Activated T-helper 1 cell treated with anti-CD3 and anti-CD28 coated beads, Interleukin-2, amount 50 U/mL, for 16 hours (primary cell): Measurements from ENCODE around the gene BBS5.
"Not testable (repeated sequence)": the region's sequence is repeated elsewhere in the genome, so short reads cannot be mapped to it uniquely, and the experiment has no call there.

Experiments used
- DNase-seq, 2 donors: peaks; one replicate each; pipeline ENCODE4 v3.0.0-alpha.2; 2020; ENCODE audit warnings: low read depth in 1 of 2, low spot score in 1 of 2

The BBS5 gene

DNA sequence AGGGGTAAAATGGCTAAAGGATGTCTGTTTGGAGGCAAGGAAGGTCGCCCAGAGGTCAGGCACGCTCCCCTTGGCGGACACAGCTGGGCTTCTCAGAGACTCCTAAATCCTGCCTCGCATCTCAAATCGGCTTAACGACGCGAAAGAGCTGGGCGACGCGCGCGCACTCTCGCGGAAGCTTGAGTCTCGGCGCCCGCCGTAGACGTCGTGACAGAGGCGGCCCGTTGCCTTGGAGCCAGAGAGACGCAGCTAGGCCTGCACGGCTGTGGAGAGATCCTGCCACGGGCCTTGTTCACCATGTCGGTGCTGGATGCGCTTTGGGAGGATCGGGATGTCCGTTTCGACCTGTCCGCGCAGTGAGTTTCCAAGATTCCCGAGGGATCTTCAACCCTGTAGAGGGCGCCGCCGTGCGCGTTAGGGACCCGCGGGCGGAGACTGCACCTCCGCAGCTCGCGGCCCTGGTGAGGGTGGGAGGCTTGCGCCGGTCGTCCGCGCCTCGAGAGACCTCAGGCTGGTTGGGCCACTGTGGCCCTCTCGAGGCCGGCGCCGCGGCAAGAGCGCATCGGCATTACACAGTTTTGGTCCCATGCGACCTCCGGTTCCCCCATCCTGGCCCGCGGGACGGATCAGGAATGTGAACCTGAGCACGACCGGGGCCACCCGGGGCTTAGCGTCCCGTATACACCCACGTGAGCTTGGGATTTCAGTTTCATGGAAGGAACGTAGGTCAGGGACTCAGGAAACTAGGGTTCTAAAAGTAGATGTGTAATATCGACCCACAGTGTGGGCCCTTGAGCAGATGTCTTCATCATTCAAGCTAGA, at the start of gene BBS5:
TSS of gene BBS5 (plus strand) at position 238 of the 822 bp plus-strand sequence. CDS start at position 298, 60 bp downstream.
- DNase-seq: peak; percentile 29 to 51

DNA sequence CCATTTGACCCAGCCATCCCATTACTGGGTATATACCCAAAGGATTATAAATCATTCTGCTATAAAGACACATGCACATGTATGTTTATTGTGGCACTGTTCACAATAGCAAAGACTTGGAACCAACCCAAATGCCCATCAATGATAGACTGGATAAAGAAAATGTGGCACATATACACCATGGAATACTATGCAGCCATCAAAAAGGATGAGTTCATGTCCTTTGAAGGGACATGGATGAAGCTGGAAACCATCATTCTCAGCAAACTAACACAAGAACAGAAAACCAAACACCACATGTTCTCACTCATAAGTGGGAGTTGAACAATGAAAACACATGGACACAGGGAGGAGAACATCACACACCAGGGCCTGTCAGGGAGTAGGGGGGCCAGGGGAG, 47.5 kb upstream of the BBS5 start:
- DNase-seq: not testable (repeated sequence)

DNA sequence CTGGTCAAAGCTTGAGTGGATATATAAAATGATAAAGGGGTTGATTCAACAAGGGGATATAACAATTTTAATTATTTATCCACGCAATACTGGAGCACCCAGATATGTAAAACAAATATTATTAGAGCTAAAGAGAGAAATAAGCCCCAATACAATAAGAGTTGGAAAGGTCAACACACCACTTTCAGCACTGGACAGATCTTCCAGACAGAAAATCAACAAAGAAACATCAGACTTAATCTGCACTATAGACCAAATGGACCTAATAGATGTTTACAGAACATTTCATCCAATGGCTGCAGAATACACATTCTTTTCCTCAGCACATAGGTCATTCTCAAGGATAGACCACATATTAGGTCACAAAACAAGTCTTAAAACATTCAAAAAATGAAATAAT, 45.1 kb upstream of the BBS5 start:
- DNase-seq: not testable (repeated sequence)

DNA sequence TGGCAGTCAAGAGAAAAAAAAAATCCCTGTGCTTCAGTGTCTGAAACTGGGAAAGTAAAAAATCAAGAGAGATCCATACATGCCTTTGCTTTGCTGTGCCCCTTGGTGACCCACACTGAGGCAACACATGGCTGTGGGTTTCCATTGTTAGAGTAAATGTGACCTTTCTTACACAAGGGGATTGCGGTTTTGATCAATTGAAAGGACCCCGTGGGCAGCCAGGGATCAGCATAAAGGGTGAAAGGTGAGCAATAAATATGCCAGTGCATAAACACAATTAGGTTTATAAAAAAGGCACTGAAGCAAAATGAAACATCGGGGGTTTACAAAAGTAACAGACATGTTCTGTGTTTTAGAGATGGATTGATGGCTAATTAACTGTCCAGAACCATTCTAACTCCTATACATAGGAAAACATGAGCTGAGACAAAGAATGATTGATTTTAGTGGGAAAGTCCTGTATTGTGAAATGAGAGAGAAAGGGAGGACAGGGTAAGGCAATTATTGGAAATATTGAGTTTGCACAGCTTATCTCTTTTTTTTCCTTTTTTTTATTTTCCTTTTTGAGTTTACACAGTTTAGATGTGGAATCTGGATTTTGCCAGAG, 40.7 kb upstream of the BBS5 start:
- no peak for DNase-seq

DNA sequence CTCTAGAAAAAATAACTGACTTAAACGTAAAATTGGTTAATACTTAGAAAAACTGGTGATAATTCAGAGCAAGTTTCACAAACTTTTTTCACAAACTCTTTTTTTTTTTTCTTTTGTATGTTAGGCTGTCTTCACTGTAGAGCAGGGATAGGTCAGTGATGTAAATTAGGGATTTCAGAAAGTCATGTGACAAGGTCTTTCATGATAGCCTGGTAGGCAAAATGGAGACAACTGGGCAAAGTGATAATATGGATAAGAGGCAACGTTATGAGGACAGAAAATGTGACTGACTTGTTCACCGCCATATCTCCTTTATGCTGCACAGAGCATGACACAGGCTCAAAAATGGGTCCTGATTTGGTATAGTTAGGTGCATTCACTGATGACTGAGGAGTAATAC, 39.4 kb upstream of the BBS5 start:
- no peak for DNase-seq

DNA sequence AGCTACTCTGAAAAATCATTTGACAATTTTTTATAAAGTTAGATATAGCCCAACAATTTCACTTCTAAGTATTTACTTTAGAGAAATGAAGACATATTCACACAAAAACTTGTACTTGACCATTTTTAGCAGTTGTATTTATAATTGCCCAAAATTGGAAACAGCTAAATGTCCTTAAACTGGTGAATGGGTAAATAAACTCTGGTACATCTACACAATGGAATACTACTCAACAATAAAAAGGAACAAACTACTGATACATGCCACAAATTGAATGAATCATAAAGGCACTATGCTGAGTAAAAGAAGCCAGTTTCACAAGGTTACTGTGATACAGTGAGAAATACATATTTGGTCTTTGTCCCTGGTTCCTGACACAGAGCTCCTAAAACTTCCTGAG, 32.8 kb upstream of the BBS5 start:
- no peak for DNase-seq

DNA sequence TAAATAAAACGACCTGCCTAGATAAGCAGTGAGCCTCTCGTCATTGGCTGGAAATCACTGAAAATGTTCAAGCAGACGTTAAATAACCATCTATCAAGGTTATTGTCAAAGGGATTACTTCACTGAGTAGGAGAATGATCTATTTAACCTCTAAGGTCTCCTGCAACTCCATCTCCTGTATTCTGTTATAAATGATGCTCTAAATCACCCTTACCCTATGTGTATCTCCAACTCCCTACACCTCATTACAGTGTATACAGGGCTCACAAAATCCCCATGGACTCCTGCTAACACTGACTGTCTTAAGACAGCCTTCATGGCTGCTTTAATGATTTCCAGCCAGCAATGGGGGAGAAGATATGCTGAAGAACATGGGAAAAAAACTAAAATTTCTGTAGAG, 31.0 kb upstream of the BBS5 start:
- DNase-seq: no peak

DNA sequence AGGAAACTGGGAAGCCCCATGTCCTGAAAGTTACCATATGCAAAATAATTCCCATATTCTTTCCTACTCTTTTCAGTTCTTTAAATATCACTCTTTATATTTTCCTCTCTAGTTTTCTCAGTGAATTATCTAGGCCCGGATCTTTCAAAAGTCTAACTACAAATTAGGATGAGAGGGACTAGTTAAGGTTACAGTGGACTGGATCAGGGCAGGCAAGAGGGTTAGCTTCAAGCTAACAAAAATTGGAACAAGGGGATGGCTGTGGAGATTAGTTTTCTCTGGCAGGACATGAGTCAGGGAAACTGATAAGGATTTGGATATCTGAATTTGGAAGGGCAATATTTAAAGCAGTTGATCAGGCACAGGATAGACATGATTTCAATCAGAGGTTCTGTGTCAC, 30.4 kb upstream of the BBS5 start:
- DNase-seq: no peak

DNA sequence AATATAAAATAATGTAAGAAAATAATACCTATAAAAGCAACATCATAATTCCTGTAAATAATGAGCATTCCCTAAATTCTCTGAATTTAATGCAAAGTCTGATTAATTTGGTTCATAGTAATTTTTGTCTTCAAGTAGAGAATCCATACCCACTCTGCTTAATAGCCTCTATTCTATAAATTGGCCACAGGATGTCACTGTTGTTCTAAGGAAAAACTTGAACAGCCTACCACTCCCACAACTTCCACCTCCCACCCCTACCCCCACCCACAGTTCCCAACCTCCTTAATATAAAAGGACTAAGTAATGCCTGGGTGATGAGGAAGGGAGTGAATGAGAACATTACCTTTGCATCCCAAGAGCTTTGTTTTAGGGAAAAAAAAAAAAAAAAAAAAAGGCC, 27.2 kb upstream of the BBS5 start:
- DNase-seq: no peak

DNA sequence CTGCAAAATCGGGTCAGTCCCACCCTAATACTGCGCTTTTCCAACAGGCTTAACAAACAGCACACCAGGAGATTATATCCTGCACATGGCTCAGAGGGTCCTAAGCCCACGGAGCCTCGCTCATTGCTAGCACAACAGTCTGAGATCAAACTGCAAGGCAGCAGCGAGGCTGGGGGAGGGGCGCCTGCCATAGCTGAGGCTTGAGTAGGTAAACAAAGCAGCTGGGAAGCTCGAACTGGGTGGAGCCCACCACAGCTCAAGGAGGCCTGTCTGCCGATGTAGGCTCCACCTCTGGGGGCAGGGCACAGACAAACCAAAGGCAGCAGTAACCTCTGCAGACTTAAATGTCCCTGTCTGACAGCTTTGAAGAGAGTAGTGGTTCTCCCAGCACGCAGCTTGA, 26.2 kb upstream of the BBS5 start:
- not testable (repeated sequence) for DNase-seq

DNA sequence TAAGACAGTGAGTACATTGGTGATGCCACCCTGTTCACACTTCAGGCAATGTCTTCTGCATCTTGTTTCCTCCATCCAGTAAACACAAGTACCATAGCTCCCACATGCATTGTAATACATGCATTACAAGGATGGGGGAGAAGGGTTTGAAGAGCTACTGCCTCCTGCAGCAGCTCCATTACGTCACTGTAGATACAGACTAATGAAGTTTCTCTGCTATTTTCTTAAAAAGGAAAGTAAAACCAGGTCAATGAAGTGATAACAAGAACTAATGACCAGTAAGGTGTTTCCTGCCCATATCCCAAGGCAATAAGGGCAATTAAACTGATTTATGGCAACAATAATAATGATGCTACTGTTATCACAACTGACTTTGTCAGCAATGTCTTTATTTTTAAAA, 18.2 kb upstream of the BBS5 start:
- DNase-seq: no peak

DNA sequence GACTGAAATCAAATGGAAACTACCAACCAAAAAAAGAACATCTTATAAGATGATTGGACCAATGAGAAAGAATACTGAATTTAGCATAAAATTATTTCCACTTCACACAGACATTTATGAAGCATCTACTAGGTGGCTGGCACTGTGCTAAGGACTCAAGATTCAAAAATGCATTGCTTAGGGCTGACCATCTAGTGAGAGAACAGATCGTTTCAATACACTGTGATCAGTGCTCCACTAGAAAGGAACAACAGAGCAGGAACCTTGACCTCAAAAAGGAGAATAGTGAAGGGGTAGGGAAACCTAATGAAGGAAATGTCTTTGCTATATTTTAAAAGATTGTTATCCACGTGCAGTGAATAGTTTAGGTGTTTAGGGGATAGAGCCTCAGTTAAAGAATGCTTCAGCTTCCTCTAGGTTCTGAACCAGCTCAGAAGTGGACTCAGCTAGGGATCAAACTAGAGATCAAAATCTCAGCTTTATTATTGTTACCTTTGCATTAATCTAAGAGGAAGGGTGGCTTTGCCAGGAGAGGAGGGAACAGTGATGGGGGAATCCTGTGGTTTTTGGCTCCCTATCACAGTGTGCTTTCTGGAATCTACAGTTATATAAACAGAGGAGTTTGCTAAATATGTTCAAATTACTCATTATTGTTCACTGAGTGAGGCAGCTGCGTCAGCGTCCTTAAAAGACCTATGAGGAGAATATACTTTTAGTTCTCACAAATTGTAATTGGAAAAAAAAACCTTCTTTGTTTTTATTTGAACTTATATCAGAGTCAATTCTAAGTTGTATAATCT, 16.2 kb upstream of the BBS5 start:
- DNase-seq: no peak

DNA sequence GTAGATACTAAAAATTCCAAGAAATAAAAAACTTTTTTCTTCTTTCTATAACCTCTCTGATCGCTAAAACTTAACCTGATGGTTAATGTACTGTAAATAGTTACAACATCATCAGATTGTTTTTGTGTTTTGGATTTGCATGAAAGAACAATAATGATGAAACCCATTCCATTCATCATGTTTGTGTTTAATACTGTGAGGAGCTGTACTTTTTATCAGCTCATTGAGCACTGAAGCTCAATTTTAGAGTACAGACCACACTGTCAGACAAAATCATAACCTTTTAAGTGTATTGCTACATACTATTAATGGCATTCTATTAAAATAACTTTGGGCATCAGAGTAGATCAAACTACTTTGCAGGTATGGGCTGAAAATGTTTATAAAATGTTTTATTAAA, 14.8 kb upstream of the BBS5 start:
- no peak for DNase-seq

DNA sequence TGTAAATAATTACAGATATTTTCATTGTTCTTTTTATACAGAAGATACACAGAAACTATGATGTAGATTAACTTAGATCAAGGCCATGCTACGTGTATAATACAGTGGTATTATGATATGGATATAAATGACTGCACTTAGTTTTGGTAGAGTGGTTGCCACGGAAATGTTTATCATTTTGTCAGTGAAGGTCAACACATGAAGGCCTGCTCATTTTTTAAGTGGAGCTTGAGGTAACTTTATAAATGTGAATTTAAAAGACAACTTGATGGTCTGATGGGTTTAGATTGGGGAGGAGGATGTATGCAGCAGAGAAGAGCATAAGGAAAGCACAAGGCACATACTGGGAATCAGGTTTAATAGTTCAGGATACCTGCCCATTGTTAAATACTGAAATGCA, 14.4 kb upstream of the BBS5 start:
- DNase-seq: no peak

DNA sequence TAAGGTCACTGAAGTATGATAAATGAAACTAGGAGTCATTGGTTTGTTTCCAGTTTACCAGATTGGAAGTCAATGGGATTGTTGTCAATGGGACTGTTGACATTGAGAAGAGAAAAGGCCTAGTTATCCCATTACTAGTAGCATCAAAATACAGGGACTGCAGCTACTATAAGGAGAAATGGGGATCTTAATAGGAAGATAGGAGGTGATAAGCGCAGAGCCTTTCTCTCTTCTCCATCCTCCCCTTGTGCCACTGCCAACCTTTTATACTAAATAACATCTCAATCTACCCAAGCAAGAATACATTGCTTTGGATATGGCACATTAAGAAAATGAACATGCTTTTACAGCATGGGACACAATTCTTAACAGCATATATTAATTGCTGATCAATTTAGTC, 10.5 kb upstream of the BBS5 start:
- DNase-seq: no peak

DNA sequence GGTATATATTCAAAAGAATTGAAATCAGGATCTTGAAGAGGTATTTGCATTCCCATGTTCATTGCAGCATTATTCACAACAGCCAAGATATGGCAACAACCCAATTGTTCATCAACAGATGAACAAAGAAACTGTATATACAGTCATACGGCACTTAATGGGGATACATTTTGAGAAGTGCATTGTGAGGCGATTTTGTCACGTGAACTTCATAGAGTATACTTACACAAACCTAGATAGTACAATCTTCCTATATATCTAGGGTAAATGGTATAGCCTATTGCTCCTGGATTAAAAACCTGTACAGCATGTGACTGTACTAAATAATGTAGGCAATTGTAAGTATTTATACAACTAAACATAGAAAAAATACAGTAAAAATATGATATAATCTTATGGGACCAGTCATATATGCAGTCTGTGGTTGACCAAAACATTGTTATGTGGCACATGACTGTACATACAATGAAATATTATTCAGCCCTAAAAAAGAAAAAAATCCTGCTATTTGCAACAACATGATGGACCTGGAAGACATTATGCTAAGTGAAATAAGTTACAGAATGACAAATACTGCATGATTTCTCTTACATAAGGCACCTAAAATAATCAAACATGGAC, 9.2 kb upstream of the BBS5 start:
- DNase-seq: no peak

DNA sequence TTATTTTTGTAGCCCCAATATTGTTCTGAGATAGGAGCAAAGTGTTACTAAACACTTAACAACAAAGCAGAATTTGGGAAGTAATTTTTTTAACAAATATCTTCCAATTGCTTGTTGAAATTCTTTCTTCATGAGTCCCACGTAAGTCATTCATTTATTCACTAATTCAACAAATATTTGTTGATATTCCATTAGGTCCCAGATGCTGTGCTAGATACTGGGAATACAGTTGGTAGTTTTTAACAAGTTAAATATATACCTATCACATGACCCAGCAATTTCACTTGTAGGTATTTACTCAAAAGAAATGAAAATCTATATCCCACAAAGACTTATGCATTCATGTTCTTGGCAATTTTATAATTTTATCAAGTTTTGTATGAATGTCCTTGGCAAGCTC, 7.0 kb upstream of the BBS5 start:
- no peak for DNase-seq

DNA sequence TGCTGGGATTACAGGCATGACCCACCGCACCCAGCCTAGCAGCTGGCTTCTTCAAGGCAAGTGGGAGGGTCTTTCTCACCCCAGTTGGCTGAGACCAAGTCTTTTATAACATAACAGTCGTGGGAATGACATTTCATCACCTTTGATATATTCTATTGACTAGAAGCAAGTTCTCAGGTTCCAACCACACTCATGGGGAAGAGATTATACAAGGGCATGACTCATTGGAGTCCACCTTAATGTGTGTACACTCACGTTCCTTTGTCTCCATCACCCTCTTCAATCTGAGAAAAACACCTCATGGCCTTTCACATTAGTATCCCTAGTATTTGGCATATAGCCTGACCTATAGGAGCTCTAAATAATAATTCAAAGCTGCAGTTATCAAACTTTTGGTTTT, 2.8 kb upstream of the BBS5 start:
- DNase-seq: no peak

DNA sequence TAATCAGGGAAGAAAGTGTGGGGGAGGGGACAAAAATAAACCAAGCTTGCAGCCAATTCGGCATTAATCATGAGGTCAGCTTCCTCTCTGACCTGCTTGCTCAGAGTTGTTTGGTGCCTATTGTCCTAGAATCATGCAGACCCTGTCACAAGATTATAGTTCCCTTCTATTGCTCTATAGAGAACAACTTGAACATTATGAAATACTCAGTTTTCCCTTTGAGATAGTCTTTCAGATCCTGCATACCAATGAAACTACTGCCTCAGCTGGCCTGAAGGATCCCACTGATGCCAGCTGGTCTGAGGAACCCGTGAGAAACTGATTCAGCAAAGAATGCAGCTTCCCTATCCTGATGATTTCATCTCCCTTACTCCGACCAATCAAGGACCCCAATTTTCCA, 955 bp upstream of the BBS5 start:
- no peak for DNase-seq

DNA sequence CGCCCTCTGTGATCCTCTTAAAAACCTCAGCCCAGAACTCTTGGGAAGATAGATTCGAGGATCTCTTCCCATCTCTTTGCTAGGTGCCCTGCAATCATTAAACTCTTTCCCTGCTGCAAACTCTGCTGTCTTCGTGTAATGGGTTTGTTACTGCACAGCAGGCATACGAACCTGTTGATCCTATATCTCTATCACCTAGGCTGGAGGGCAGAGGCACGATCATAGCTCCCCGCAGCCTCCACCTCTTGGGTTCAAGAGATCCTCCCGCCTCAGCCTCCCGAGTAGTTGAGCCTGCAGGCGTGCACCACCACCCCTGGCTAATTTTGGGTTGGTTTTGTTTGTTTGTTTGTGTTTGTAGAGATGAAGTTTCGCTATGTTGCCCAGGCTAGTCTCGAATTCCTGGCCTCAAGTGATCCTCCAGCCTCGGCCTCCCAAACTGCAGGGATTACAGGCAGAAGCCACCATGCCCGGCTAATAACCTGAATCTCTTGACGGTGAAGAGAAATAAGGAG, 493 bp upstream of the BBS5 start:
- DNase-seq: no peak

DNA sequence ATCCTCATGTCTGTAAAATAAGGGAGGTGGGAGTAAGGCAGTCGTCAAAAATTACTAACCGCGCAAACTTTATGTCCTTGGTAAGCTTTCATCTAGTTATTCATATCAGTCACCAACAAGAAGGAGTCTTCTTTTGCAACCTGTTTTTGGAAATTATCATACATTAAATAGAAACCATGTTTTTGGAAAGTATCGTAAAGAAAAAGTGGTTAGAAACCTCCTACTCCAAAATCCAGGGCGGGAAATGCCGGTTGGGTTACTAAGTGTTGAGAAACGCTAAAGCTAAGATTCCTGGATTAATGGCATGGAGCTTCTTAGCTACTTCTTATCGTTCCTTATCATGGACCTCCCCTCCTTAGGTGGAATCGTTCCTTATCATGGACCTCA, 778 bp downstream of the BBS5 start:
- no peak for DNase-seq
